WERI-Rb-1 (cell line): ENCODE measurements around the gene KCNN3.
A peak's percentile ranks its signal among the peaks of the same experiment; 100 is the strongest.

Source experiments
- DNase-seq: peaks from one replicate; pipeline ENCODE4 v3.0.0-alpha.2; 2020
- H3K27ac ChIP-seq: fragments of 250-450 bp; sonication (Bioruptor Pico); 2 replicates; pipeline ENCODE4 v1.5.1; 2020; ENCODE audit warnings: mild to moderate bottlenecking, moderate library complexity
- H3K27me3 ChIP-seq: fragments of 250-450 bp; sonication (Bioruptor Pico); 2 replicates; pipeline ENCODE4 v1.5.1; 2021; ENCODE audit warnings: mild to moderate bottlenecking, low read depth, moderate library complexity; ENCODE audit not compliant: insufficient read depth, severe bottlenecking
- H3K36me3 ChIP-seq: fragments of 250-450 bp; sonication (Bioruptor Pico); 2 replicates; pipeline ENCODE4 v1.5.1; 2020; ENCODE audit warnings: mild to moderate bottlenecking, moderate library complexity
- H3K4me3 ChIP-seq: 2 replicates; pipeline ENCODE4 v1.5.1; 2011; ENCODE audit warnings: low read depth, mild to moderate bottlenecking, control low read depth, low read length
- H3K9me3 ChIP-seq: fragments of 250-450 bp; sonication (Bioruptor Pico); 2 replicates; pipeline ENCODE4 v1.5.1; 2021; ENCODE audit warnings: mild to moderate bottlenecking, moderate library complexity; ENCODE audit not compliant: severe bottlenecking
- CTCF ChIP-seq: IDR thresholded peaks from 2 replicates; pipeline ENCODE4 v1.5.1; 2011; ENCODE audit warnings: low read depth, mild to moderate bottlenecking, control low read depth, inconsistent platforms, low read length

KCNN3 gene

GRCh38 chr1:154870115-154870571, at the start of gene KCNN3:
Gene KCNN3 (minus strand): TSS chr1:154870281. CDS start chr1:154869964, 317 bp downstream.
- peak; percentile 100 for DNase-seq
- no peak within 1 kb of the TSS for H3K27ac ChIP-seq
- no peak for TF ChIP-seq CTCF
- H3K27me3 ChIP-seq: peaks cover 43% of the 10 kb centered on the region
- no peaks in the 10 kb centered on the region for H3K9me3 ChIP-seq
- H3K36me3 ChIP-seq: no peaks in the 10 kb centered on the region
- H3K4me3 ChIP-seq: peak within 1 kb of the TSS; percentile 4

- Histone ChIP-seq H3K27ac (no peak overlapping the region), H3K27me3 (no peaks in the 10 kb centered on the region), H3K4me3 (no peak overlapping the region), H3K9me3 (peaks cover 20% of the 10 kb centered on the region), H3K36me3 (no peaks in the 10 kb centered on the region)
- no peak for DNase-seq
- TF ChIP-seq CTCF: no peak
Measured at GRCh38 chr1:154913273-154913672, 43.2 kb upstream of the KCNN3 start.

GRCh38 chr1:154912755-154913154, 42.7 kb upstream of the KCNN3 start:
- DNase-seq: no peak
- no peaks in the 10 kb centered on the region for H3K27me3 ChIP-seq
- H3K9me3 ChIP-seq: peaks cover 25% of the 10 kb centered on the region
- H3K36me3 ChIP-seq: no peaks in the 10 kb centered on the region
- H3K4me3 ChIP-seq: no peak overlapping the region
- H3K27ac ChIP-seq: no peak overlapping the region
- no peak for TF ChIP-seq CTCF

DNA sequence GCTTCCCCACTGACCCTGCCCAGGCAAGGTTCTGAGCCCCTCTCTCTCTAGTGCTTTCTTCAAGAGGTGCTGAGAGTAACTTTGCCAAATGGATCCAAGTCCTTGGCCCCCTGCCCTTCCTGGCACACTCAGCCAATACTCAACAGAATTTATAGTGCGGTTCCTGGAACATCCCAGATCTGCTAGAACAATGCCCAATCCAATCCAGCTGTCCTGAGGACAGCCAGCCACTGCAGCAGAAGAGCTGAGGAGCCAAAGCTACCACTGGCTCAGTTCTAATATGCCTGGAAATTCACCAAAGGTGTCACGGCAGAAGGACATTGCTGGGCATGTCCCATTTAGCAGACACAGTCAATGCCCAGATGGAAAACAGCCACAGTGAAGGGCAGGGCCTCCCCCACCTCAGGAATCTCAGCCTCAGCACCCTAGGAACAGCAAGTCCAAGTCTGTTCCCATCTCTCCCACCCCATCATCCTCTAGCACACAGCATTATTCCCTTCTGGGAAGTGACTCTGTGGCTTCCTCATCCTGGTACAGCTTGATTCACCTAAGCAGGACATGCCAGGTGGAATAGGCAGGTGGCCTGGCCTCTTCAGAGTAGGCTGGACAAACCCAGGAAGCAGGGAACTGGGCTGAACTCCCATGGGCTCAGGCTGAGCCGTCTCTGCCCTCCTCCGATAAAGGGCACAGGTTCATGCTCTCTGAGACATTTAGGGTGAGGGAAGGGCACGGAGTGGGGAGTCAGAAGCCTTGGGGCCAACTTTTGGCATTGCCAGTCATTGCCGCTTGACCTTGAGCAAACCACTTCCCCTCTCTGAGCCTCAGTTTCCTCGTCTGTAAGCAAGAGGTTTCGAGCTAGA, 41.8 kb upstream of the KCNN3 start:
- H3K9me3 ChIP-seq: peaks cover 30% of the 10 kb centered on the region
- no peak overlapping the region for H3K4me3 ChIP-seq
- H3K27me3 ChIP-seq: no peaks in the 10 kb centered on the region
- no peaks in the 10 kb centered on the region for H3K36me3 ChIP-seq
- no peak overlapping the region for H3K27ac ChIP-seq
- no peak for DNase-seq
- no peak for TF ChIP-seq CTCF

DNA sequence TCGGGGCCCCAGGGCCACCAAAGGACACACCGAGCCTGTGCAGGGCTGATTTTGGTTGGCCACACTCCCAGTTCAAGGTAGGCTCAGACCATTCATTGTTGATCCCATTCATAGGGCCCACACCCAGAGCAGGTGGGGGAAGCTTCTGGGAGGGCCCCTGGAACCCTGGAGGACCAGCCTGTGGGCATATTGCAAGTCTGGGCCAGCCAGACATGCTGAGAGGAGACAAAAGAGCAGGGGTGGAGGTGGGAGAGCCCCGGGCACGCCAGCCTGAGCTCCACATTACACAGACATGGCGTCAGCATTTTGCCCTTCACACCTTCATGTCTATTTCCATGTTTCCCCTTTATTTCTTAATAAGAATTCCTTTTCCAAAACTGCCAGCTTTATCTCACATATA, 40.8 kb upstream of the KCNN3 start:
- H3K27ac ChIP-seq: no peak overlapping the region
- H3K27me3 ChIP-seq: no peaks in the 10 kb centered on the region
- no peaks in the 10 kb centered on the region for H3K36me3 ChIP-seq
- no peak overlapping the region for H3K4me3 ChIP-seq
- DNase-seq: no peak
- TF ChIP-seq CTCF: no peak
- H3K9me3 ChIP-seq: peaks cover 24% of the 10 kb centered on the region
